ENCODE measurements around the gene DENND1A.
A peak's percentile ranks its signal among the peaks of the same experiment; 100 is the strongest.
"Not testable (repeated sequence)": the region's sequence is repeated elsewhere in the genome, so short reads cannot be mapped to it uniquely, and the experiment has no call there.

DENND1A gene

GRCh38 chr9:123335986-123336329, 594.0 kb downstream of the DENND1A start:
- no peak for DNase-seq
- intact Hi-C loops (cut with DNase I): no loop called here

DNA sequence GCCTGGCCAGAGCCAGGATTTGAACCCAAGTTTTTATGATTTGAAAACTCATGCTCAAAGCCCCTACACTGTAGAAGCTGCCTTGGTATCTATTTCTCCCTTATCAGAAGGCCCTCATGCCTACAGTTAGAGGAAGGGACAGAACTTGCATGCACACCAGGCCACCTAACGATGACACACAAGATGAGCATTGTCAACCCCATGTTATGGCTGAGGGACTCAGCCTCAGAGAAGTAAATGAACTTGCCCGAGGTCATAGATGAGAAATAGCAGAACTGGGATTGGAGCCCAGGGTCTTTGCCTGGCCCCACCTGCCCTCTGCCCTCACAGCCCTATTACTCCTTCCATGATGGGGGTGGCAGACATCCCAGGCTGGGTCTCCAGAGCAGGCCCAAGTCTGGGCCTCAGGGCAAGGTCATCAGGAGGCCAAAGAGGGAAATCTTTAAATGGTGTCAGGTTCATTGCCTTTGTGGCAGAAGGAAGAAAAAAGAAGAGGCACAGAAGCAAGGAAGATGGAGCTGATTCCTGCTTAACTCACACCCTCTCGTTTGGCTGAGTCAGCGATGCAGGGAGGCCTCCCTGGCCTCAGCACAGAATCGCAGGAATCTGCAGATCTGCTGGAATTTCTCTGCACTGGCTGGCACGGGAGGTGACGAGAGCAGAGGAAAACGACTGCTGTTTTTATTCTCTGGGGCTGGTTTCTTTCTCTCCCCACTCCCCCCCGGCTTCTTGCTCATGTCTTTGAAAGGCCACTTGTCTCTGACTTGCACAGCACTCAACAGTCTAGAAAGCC, 594.5 kb downstream of the DENND1A start:
- DNase-seq: peak in 32 of 42 donors; percentile 37 to 85 (median 62)

GRCh38 chr9:123334639-123335038, 595.3 kb downstream of the DENND1A start:
- DNase-seq: no peak
- intact Hi-C loops (cut with DNase I): no loop called here

More for the DNA sequence above, 594.5 kb downstream of the DENND1A start:
- intact Hi-C loops (cut with DNase I): no loop called here

- intact Hi-C loops (cut with DNase I); DNase-seq: not testable (repeated sequence)
Measured at GRCh38 chr9:123333058-123333669, 596.8 kb downstream of the DENND1A start.

GRCh38 chr9:123331346-123332060, 598.4 kb downstream of the DENND1A start:
- intact Hi-C loops (cut with DNase I): no loop called here
- DNase-seq: no peak

Measured in head of caudate nucleus (tissue), 42 donors.